MCF 10A (cell line): ENCODE data around the gene MARK3. TPM values are rescaled to one million over a fixed set of nuclear protein-coding genes. Genes with fewer than 3 reads are reported as not detected.

Experiments
- BruUV-seq: library from RNA; stranded (reverse); fragments of 400-500 nt; replicated peaks from 2 replicates; lab custom pipeline; 2021; lab: Mats Ljungman, UMichigan
- CTCF ChIA-PET: fragments of 300-600 bp; sonication (Branson Sonifier 250); formaldehyde crosslinking; extraction: SDS; loops from one replicate; lab custom pipeline; 2021; ENCODE audit warnings: antibody characterized with exemption, inconsistent platforms; lab: Yijun Ruan, JAX
- POLR2A ChIA-PET: fragments of 300-600, 350-650 bp; sonication (Branson Sonifier 250); formaldehyde crosslinking; extraction: SDS; loops from one replicate; lab custom pipeline; 2020; ENCODE audit warnings: antibody characterized with exemption, inconsistent platforms; lab: Yijun Ruan, JAX
- DNase-seq: peaks from one replicate; pipeline ENCODE4 v3.0.0-alpha.2; 2018; ENCODE audit not compliant: unreplicated experiment
- H3K27ac Mint-ChIP-seq: one replicate; pipeline ENCODE4 v1.8.0; 2022; ENCODE audit warnings: mild to moderate bottlenecking, low read depth, mixed read lengths; ENCODE audit not compliant: unreplicated experiment
- H3K27me3 Mint-ChIP-seq: one replicate; pipeline ENCODE4 v1.8.0; 2022; ENCODE audit warnings: mixed read lengths; ENCODE audit not compliant: insufficient read depth, unreplicated experiment
- H3K36me3 Mint-ChIP-seq: one replicate; pipeline ENCODE4 v1.8.0; 2022; ENCODE audit warnings: mild to moderate bottlenecking, moderate library complexity, mixed read lengths; ENCODE audit not compliant: insufficient read depth, unreplicated experiment
- H3K4me1 Mint-ChIP-seq: one replicate; pipeline ENCODE4 v1.8.0; 2022; ENCODE audit warnings: mixed read lengths; ENCODE audit not compliant: insufficient read depth, unreplicated experiment
- H3K4me3 Mint-ChIP-seq: one replicate; pipeline ENCODE4 v1.8.0; 2022; ENCODE audit warnings: mild to moderate bottlenecking, moderate library complexity, mixed read lengths; ENCODE audit not compliant: unreplicated experiment
- H3K9me3 Mint-ChIP-seq: one replicate; pipeline ENCODE4 v1.8.0; 2022; ENCODE audit warnings: mixed read lengths; ENCODE audit not compliant: unreplicated experiment
- intact Hi-C: fragments of 100-400 bp; cut with micrococcal nuclease; formaldehyde crosslinking; loops from 2 replicates; pipeline ENCODE4 v1.14.1; 2022
- total RNA-seq: library from RNA; stranded (reverse); gene quantifications from 2 replicates; pipeline ENCODE4 v1.2.3, GENCODE V29; 2022
- TF ChIP-seq, protein P1 (sequence below): fragments of 200-600 bp; IDR thresholded peaks from one replicate; pipeline ENCODE4 v1.8.0; 2022; ENCODE audit warnings: antibody characterized with exemption, mild to moderate bottlenecking; ENCODE audit not compliant: unreplicated experiment

The MARK3 gene
- total RNA-seq, 1 experiment from 2014 or later = 130 TPM

DNA sequence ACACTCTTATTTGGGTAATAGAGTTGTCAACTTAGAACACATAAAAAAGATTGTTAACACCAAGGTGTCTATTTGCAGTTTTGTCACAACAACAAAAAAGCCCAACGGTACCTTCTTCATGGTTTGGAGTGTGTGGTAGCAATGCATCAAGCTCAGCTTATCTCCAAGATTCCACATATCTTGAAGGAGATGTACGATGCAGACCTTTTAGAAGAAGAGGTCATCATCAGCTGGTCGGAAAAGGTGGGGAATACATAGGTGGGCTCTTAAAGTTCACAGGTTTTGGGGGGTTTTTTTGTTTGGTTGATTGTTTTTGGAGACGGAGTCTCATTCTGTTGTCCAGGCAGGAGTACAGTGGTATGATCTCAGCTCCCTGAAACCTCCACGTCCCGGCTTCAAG is 45.7 kb upstream of the MARK3 start:
- CTCF ChIA-PET = interaction anchor here (0.6 to 1.6 kb wide), 4 partner anchors 51 to 1410 kb away, joined by 3 to 7 read pairs (median 4); no protein-coding TSS in a partner anchor

GRCh38 chr14:103340480-103341212 is 44.6 kb upstream of the MARK3 start:
- no peaks in the 10 kb centered on the region for H3K27me3 Mint-ChIP-seq
- POLR2A ChIA-PET = interaction anchor here (0.7 to 1.2 kb wide), 2 partner anchors 11 to 17 kb away, joined by 3 to 6 read pairs; no protein-coding TSS in a partner anchor
- TF ChIP-seq, protein P1, sequence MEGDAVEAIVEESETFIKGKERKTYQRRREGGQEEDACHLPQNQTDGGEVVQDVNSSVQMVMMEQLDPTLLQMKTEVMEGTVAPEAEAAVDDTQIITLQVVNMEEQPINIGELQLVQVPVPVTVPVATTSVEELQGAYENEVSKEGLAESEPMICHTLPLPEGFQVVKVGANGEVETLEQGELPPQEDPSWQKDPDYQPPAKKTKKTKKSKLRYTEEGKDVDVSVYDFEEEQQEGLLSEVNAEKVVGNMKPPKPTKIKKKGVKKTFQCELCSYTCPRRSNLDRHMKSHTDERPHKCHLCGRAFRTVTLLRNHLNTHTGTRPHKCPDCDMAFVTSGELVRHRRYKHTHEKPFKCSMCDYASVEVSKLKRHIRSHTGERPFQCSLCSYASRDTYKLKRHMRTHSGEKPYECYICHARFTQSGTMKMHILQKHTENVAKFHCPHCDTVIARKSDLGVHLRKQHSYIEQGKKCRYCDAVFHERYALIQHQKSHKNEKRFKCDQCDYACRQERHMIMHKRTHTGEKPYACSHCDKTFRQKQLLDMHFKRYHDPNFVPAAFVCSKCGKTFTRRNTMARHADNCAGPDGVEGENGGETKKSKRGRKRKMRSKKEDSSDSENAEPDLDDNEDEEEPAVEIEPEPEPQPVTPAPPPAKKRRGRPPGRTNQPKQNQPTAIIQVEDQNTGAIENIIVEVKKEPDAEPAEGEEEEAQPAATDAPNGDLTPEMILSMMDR = no peak
- no TSS peak for BruUV-seq
- CTCF ChIA-PET = interaction anchor here (0.6 to 1.6 kb wide), 6 partner anchors 8 to 217 kb away, joined by 3 to 7 read pairs (median 4); no protein-coding TSS in a partner anchor
- intact Hi-C loops = no loop called here
- H3K27ac Mint-ChIP-seq = no peak overlapping the region
- H3K9me3 Mint-ChIP-seq = no peaks in the 10 kb centered on the region
- H3K4me3 Mint-ChIP-seq = no peak overlapping the region
- DNase-seq = no peak
- H3K4me1 Mint-ChIP-seq = peaks cover 14% of the 10 kb centered on the region
- peaks cover 98% of the 10 kb centered on the region for H3K36me3 Mint-ChIP-seq

More for the DNA sequence above, 45.7 kb upstream of the MARK3 start:
- TF ChIP-seq, protein P1 = no peak
- intact Hi-C loops = no loop called here
- no peaks in the 10 kb centered on the region for H3K27me3 Mint-ChIP-seq
- no TSS peak for BruUV-seq
- DNase-seq = no peak
- POLR2A ChIA-PET = interaction anchor here (1.2 kb wide), 1 partner anchor 18 kb away, joined by 6 read pairs; no protein-coding TSS in a partner anchor
- peaks cover 15% of the 10 kb centered on the region for H3K4me1 Mint-ChIP-seq
- no peak overlapping the region for H3K27ac Mint-ChIP-seq
- peaks cover 96% of the 10 kb centered on the region for H3K36me3 Mint-ChIP-seq
- H3K9me3 Mint-ChIP-seq = no peaks in the 10 kb centered on the region
- H3K4me3 Mint-ChIP-seq = no peak overlapping the region

GRCh38 chr14:103341250-103342129 is 43.7 kb upstream of the MARK3 start:
- H3K27ac Mint-ChIP-seq = no peak overlapping the region

More at GRCh38 chr14:103341250-103342129, 43.7 kb upstream of the MARK3 start:
- TF ChIP-seq, protein P1 = no peak
- DNase-seq = no peak
- Mint-ChIP-seq H3K36me3 (peaks cover 89% of the 10 kb centered on the region), H3K4me1 (peaks cover 7% of the 10 kb centered on the region), H3K9me3 (no peaks in the 10 kb centered on the region), H3K4me3 (no peak overlapping the region), H3K27me3 (no peaks in the 10 kb centered on the region)
- ChIA-PET POLR2A (interaction anchor here (0.7 to 1.1 kb wide), 4 partner anchors 12 to 49 kb away, joined by 3 read pairs; no protein-coding TSS in a partner anchor), CTCF (interaction anchor here (0.6 to 1.1 kb wide), 4 partner anchors 9 to 162 kb away, joined by 3 to 7 read pairs (median 4); no protein-coding TSS in a partner anchor)
- no TSS peak for BruUV-seq
- intact Hi-C loops = no loop called here
